ENCODE data around the gene ALCAM. TPM values are rescaled to one million over a fixed set of nuclear protein-coding genes. Genes with fewer than 3 reads are reported as not detected.

Gene ALCAM
- total RNA-seq, 1 donor from 2014 or later = 12.7 TPM

DNA sequence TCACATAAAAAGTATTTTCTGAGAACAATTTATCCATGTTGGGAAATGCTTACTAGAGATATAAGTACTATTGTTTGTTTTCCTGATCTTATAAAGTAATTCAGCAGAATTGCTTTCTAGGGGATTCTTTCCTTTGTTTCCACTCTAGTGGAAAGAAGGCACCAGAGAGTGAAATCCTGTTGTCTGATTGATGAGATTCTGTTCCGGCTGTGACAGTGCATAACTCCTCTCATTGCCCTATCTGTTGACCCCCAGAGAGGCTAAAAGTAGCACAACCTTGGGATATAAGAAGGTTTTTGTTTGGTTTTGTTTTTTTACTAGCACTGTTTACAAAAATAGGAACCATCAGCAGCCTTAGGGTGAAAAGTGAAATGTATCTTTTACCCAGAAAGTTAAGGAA is 114.1 kb downstream of the ALCAM start:
- intact Hi-C loops (cut with micrococcal nuclease) = no loop called here

DNA sequence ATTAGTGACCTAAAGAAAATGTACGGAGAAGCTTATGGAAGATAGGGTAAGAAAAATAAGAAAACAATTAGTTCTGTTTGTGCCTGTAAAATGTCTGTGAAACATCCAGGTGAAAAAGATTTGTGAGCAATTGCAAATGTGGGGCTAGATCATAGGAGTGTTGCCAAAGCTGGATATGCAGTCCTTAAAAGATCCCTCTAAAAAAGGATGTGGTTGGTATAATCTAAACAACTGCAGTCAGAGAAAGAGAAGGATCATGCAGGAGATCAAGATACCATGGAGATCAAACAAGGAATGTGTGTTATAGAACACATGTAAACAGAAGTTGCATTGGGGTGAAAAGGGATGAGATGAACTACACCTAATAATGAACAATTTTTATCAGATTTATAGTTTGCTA is 116.8 kb downstream of the ALCAM start:
- intact Hi-C loops (cut with micrococcal nuclease) = no loop called here

DNA sequence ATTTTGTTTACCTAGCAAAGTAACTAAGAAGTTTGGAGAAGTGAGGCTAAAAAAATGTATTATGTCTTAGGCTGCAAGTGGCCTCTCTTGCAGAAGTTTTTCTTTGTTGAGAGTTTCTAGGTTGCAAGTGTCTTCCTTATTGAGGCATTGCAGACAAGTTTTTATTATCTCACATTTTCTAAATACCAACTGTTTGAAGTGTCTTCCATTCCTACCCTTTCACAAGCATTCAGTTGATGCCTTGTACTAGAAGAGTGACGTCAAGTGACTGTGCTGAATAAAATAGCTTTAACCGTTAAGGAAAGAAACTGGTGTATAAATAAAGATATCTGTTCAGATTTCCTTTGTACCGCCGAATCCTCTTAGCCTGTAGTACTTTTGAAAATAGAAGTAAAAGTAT is 123.3 kb downstream of the ALCAM start:
- intact Hi-C loops (cut with micrococcal nuclease) = no loop called here

DNA sequence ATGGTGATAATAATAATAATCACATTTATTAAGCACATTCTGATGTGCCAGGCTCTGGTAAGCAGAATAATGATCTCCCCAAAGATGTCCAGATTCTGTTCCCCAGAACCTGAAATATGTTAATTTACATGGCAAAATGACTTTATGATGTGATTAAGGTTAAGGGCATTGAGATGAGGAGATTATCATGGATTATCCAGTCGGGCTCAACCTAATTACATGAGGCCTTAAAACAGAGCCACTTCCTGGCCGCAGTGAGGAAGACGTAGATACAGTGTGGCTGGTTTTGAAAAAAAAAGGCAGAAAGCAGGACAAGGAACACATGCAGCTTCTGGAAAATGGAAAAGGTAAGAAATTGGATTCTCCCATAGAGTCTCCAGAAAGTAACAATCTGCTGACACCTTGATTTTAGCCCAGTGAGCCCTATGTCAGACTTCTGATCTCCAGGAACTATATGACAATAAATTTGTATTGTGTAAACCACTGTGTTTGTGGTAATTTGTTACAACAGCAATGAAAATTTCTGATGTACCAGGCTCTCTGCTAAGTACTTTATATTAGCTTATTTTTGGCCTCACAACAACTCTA is 126.7 kb downstream of the ALCAM start:
- intact Hi-C loops (cut with micrococcal nuclease) = no loop called here

DNA sequence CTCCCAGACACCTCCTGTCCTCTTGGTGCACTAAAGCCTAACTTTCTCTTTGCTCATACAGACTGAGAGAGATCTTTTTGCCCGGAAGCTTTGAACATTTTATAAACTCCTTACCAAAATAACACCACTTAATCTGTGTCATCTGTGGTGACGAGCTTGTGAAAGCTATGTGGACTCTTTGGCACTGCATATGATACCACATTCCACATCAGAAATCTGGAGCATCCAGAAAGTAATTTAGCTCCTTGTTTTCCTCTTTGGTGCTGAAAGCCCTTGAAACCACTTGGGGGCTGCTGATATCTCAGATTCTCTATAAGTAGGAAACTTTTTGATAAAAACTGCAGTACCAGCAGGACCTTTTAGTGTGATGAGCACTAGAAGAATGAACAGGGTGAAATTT is 128.3 kb downstream of the ALCAM start:
- intact Hi-C loops (cut with micrococcal nuclease) = no loop called here

DNA sequence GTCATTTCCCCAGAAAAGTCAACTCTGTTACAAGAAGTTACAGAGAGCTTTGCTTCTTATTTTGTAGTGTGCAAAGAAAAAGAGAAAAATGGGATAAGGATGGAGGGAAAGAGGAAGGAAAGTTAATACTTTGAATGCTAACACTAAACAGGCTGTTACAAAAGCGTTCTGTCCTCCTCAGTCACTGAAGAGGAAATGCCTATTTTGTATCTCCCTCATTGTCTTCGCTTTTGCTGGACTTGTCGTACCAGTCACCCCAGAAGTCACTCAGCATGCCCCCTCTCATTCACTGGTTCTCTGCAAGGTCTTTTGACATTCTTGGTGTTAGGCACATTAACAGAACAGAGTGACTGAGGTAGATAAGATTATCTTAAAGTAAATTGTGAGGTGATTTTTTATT is 129.6 kb downstream of the ALCAM start:
- intact Hi-C loops (cut with micrococcal nuclease) = no loop called here

DNA sequence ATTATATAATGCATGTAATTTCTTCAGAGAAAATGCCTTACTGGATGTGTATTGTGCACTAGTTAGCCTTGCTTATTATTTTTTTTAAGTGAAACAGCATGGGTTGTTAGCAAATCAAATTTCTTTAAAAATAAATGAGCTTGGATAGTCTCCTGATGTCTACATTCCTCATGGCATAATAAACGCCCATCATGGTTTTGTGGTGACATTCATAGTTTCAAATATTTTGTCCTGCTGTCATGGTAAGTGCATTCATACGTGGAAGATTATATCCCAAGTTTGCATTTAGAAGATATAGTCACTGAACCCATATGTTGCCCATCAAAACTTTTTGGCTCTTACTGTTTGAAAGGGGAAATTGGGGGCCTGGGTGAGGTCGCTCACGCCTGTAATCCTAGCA is 130.7 kb downstream of the ALCAM start:
- intact Hi-C loops (cut with micrococcal nuclease) = no loop called here

DNA sequence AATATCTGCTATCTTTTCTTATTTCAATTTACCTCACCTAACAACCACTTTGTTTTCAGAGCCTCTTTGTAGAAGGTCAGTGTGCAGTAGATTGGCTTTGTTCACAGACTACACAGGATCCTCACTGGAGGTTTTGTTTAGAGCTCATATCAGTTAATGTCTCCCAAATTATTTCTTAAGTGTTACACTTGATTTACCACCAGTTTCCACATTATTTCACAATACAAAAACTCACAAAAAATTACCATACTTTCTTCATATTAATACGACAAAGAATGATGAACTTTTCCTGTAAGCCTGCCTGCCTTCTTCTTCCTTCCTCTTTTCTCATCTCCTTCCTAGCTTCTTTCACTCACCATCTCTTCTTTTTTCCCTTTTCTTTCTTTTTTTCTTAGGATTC is 133.3 kb downstream of the ALCAM start:
- intact Hi-C loops (cut with micrococcal nuclease) = no loop called here

DNA sequence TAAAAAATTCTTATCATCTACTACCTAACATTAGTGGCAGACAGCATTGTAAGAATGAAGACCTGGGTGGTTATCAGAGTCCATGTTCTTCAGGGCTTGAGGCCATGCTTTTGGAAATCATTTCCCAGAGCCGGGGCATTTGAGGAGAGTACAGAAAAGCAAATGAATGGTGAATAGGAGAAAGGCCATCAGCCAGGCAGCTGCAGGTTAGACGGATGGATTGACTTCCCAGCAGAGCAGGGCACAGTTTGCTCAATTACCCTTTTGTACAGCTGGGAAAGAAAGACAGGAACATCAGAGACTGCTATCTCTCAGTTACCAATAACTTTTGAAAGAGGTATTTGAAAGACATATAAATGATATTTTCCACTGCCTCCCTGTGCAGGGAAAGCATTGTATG is 135.6 kb downstream of the ALCAM start:
- intact Hi-C loops (cut with micrococcal nuclease) = no loop called here

DNA sequence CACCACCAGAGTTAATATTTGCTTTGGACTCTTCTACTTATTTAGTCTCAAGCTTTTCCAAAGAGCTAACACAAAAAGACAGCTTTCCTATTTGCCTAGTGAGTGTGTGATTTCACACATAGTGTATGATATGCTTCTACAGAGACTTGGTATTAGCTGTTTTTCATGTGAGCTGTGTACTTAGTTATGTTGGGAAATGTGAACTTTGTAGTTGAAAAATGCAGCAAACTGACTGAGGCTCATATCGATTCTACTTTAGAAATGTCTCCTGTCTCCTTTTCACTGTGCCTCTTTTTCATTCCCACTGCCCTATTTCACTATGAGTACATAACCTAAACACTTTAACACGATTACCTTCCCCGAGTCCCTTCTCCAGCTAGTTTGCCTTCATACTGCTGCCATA is 136.5 kb downstream of the ALCAM start:
- intact Hi-C loops (cut with micrococcal nuclease) = no loop called here

DNA sequence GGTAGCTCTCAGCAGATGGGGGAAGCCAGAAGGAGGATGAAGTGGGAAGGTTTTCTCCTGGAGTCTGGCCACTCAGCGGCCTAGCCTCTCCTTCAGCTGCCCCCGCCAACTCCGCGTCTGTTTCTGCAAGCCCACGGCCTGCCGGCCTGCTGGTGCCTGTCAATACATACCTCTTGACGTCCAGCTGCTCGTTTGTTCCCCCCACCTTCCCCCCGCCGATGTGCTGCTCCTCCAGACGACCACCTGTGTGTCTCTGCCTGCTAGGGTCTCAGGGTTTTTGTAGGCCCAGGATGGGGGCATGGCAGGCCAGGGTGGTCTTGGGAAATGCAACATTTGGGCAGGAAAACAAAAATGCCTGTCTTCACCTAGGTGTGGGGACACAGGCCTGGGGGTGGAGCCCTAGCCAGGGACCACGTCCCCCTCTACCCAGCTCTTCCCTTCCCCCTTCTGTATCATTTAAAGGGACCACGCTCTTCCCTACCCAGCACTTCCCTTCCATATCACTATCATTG is 137.8 kb downstream of the ALCAM start:
- intact Hi-C loops (cut with micrococcal nuclease) = no loop called here

DNA sequence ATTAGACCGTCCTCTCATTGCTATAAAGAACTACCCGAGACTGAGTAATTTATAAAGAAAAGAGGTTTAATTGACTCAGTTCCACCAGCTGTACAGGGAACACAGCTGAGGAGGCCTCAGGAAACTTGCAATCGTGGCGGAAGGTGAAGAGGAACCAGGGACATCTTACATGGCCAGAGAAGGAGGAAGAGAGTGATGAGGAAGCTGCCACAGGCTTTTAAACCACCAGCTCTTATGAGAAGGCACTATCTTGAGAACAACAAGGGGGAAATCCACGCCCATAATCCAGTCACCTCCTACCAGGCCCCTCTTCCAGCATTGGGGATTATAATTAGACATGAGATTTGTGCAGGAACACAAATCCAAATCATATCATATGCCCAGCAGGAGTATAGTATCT is 138.5 kb downstream of the ALCAM start:
- intact Hi-C loops (cut with micrococcal nuclease) = no loop called here

DNA sequence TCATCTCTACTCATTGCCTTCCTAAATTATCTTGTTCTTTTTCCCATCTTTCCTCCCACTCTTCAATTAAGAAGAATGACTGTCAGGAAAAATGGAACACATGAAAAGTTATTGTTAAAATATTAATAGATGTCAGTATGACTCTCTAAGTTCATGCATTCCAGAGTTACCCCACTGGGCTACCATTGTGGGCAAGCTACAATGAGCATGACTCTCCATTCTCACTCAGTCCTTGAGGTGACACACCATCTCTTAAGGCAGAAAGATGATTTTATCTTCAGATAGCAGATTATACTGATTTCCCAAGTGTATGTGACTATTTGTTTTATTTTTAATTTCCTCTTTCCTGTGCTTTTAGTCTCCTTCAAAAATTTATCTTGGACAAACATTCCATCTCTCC is 144.3 kb downstream of the ALCAM start:
- intact Hi-C loops (cut with micrococcal nuclease) = loop anchor here (10.0 kb wide), 2 partner anchors 466 to 886 kb away; no protein-coding TSS in a partner anchor

DNA sequence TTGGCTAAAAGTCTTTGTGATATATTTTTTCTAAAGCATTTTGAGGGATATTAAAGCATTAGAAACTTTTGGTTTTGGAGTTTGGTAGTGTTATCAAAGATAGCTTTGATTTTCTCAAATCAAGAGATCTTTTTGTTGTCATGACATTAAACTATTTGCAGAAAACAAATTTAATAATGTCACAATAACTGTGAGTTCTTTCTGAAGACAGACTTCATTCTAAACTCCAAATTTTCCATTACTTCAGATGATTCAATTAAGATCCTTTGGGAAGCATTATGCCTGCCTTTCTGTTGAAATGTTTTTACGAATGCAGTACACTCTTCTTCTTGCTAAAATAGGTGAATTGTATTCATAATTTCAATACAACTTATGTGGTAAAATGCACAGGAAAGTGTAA is 145.4 kb downstream of the ALCAM start:
- intact Hi-C loops (cut with micrococcal nuclease) = loop anchor here (10.0 kb wide), 2 partner anchors 467 to 887 kb away; no protein-coding TSS in a partner anchor

DNA sequence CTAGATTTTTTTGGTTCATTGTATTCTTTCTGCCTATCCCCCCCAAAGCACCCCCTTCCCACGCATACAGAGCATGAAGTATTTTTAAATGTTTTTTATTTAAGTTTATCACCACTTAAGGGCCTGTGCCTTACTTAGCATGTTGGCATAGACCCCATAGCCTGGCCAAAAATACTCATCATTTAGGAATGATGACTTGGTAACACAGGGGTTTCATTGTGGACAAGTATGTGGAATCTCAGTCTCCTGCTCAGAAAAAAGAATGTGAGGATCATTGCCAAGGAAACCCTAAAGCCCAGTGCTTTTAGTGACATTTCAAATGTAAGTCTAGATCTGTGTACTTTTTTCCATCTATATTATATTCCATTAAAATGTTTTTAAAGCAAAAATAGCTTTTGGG is 146.3 kb downstream of the ALCAM start:
- intact Hi-C loops (cut with micrococcal nuclease) = loop anchor here (10.0 kb wide), 2 partner anchors 468 to 888 kb away; no protein-coding TSS in a partner anchor

DNA sequence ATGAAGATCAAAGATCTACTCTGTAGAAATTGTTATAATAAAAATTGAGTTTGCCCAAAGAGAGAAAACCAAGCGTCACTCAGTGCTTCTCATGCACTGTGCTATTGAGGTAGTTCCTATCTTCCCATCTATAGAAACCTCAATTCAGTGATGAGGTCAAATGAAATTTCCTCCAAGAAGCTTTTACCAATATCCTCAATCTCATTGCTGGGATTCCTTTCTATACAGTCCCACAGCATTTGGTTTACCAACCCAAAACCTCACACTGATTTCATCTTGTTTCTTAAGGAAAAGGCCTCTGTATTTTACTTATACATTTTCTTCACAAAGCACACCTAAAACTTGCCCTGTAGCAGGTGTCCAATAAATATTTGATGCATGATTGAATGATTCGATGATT is 147.2 kb downstream of the ALCAM start:
- intact Hi-C loops (cut with micrococcal nuclease) = loop anchor here (10.0 kb wide), 2 partner anchors 469 to 889 kb away; no protein-coding TSS in a partner anchor

DNA sequence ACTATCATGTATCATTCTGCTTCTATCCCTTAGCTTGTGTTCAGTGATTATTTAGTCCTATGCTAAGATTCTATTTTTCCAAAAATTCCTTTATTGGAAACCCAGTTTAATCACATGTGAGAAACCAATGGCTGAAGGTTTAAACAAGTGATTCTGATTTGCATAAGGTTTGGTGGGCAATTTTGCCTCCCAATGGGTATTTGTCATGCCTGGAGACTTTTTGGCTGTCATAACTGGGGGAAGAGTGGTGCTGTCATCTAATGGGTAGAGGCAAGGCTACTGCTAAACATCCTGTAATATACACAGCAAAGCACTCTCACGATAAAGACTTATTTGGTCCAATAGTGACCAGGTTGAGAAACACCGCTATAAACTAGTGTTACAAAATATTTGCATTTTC is 148.7 kb downstream of the ALCAM start:
- intact Hi-C loops (cut with micrococcal nuclease) = loop anchor here (5.0 to 10.0 kb wide), 3 partner anchors 471 to 1243 kb away; no protein-coding TSS in a partner anchor

DNA sequence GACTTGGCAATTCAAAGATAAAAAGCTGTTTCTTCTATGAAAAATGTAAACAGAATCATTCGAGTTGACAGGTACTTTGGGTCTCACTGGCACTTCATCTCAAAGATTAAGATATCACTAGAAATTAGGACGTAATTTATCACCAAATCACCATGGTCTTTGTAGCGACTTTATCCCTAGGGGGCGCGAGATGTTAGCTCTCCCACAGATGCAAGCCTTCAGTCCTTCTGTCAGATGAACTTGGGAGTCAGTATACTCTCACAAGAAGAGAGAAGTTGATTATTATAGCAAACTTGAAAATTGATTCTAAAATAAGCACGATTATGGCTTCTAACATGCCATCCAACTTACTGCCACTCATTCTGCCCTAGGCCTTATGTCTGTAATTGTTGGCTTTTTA is 150.3 kb downstream of the ALCAM start:
- intact Hi-C loops (cut with micrococcal nuclease) = loop anchor here (5.0 to 10.0 kb wide), 3 partner anchors 472 to 1245 kb away; no protein-coding TSS in a partner anchor

DNA sequence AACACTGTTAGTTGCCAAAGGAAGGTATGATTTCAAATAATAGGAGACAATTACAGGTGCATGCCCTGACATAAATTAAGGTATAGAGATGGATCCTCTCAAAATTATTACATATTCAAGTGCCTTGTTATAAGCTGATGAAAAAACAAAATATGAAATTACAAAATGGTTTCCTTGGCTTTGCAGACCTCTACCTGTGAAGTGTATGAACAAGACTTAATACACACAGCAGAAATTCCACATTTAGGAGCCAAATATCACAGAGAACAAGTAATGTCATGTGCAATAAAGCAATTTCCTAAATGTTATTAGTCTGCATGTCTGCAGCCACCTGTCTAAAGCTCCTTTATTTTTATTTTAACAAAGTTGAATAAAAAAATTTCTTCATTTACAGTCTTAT is 151.5 kb downstream of the ALCAM start:
- intact Hi-C loops (cut with micrococcal nuclease) = loop anchor here (1.0 to 10.0 kb wide), 6 partner anchors 149 to 1547 kb away; no protein-coding TSS in a partner anchor

DNA sequence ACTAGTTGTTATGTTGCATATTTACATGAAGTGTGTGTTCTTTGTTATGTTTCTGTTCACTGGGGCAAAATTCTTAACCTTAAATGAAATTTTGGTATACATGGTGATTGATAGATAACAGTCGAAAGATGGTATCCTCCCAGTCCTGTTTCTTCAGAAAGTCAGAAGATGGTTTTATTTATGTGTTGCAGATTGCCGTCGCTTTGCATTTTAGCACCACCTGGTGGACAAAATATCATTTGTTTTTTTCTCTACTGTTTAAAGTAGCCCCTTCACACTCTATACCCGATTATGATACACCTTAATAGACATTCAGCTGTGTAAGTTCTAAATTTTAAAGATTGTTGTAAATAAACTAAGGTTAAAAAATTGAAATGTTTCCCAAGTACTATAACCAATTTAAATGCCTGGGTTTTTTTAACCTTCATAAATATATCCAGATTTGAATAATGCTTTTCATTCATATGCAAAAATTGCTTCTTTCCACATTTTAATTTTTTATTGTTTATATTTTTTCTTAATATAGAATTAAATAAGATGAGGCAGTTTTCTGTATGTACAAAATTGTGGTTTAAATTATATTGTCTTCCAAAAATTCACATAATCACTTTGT is 152.2 kb downstream of the ALCAM start:
- intact Hi-C loops (cut with micrococcal nuclease) = loop anchor here (1.0 to 10.0 kb wide), 8 partner anchors 150 to 1546 kb away; no protein-coding TSS in a partner anchor

DNA sequence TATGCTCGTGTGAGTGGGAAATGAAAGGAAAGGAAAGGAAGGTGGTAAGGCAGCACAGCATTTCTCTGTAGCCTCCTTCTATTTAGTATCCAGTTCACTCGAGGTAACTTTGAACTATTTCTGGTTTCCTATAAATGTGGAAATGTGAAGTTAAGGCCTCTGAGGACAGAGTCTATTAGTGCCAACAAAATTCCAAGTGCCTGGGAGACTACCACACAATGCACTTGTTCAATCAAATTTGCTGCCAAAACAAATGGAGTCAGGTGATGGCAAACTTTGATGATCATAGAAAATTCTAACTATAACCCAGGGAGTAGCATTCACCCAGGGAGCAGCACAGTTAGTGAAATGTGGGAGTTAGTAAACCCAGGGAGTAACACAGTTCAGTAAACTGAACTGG is 155.1 kb downstream of the ALCAM start:
- intact Hi-C loops (cut with micrococcal nuclease) = no loop called here

DNA sequence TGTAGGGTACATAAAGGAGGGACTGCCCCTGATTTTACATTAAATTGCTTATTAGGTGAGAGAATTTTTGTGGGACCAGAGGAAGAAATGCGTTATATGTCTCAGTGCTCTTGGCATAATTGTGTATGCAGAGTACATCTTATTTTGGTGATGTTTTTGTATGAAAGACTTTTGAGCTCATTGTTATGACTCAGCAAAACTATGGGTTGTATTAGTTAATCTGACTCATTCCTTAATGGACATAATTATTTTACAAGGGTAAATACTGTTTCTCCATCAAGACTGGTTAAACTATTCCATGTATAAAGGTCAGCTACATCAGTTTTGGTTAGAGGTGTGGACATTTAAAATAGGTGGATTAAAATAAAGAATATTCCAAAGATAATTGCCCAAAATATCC is 156.8 kb downstream of the ALCAM start:
- intact Hi-C loops (cut with micrococcal nuclease) = no loop called here

DNA sequence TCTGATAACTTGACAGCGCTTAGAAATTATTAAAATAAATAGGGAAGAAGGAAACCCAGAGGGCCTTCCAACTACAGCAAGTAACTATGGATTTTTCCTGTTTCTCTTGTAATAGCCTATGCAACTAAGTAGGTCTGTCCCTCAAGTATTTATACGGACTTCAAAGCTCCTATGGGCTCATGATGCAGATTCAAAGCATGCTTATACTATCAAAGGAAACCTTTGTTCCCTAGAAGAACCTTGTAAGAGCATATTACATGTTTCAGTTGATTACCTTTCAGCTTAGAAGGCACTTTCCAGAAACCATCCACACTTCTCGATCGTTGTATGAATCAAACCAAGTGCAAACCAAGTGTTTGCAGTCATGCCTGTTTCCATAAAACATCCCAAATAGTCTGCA is 158.8 kb downstream of the ALCAM start:
- intact Hi-C loops (cut with micrococcal nuclease) = no loop called here
